NCI-H2227 (cell line): ENCODE results near the gene GGT6.

Experiments
- DNase-seq: peaks from one replicate; lab custom pipeline; 2025; ENCODE audit not compliant: unreplicated experiment; lab: John Stamatoyannopoulos, UW

The GGT6 gene

GRCh38 chr17:4527566-4528125, 32.7 kb downstream of the GGT6 start:
- DNase-seq, result no peak

- DNase-seq, result no peak
These were observed 33.2 kb downstream of the GGT6 start for GRCh38 chr17:4527134-4527533.

GRCh38 chr17:4525691-4526397, 34.5 kb downstream of the GGT6 start:
- DNase-seq, result no peak

- DNase-seq, result no peak
These were observed 36.4 kb downstream of the GGT6 start for GRCh38 chr17:4523946-4524345.

- DNase-seq, result no peak
These were observed 37.7 kb downstream of the GGT6 start for GRCh38 chr17:4522661-4523060.

- DNase-seq, result no peak
These were observed 39.3 kb downstream of the GGT6 start for GRCh38 chr17:4520894-4521600.

GRCh38 chr17:4520060-4520893, 40.1 kb downstream of the GGT6 start:
- DNase-seq, result no peak

GRCh38 chr17:4519361-4519788, 41.0 kb downstream of the GGT6 start:
- no peak for DNase-seq

GRCh38 chr17:4518901-4519300, 41.5 kb downstream of the GGT6 start:
- DNase-seq, result no peak

GRCh38 chr17:4516735-4517134, 43.6 kb downstream of the GGT6 start:
- no peak for DNase-seq

- no peak for DNase-seq
These were observed 44.9 kb downstream of the GGT6 start for GRCh38 chr17:4515501-4515900.

GRCh38 chr17:4514779-4515178, 45.6 kb downstream of the GGT6 start:
- DNase-seq, result no peak

GRCh38 chr17:4514206-4514605, 46.2 kb downstream of the GGT6 start:
- no peak for DNase-seq

- DNase-seq, result no peak
These were observed 47.0 kb downstream of the GGT6 start for GRCh38 chr17:4513113-4514032.

GRCh38 chr17:4512156-4513112, 47.9 kb downstream of the GGT6 start:
- DNase-seq, result no peak

GRCh38 chr17:4511199-4511932, 49.0 kb downstream of the GGT6 start:
- no peak for DNase-seq

GRCh38 chr17:4510618-4510941, 49.8 kb downstream of the GGT6 start:
- no peak for DNase-seq

- no peak for DNase-seq
These were observed 50.3 kb downstream of the GGT6 start for GRCh38 chr17:4509923-4510617.
